K562 (cell line): ENCODE results near the gene CD84.

ENCODE experiments used
- CSDE1 ChIP-seq, 2 experiments: fragments of 450-650 bp; IDR thresholded peaks; 2 replicates each; pipeline ENCODE4 v1.6.1; 2016; ENCODE audit warnings: mild to moderate bottlenecking in 1 of 2
- STAT5B ChIP-seq: fragments of 250-450 bp; sonication (Bioruptor Pico); IDR thresholded peaks from 2 replicates; pipeline ENCODE4 v1.8.0; 2021; ENCODE audit warnings: mild to moderate bottlenecking, inconsistent platforms
- TF ChIP-seq, protein P1 (sequence below): fragments of 250-450 bp; sonication (Bioruptor Pico); IDR thresholded peaks from 2 replicates; pipeline ENCODE4 v1.5.0; 2021; ENCODE audit warnings: mild to moderate bottlenecking, borderline replicate concordance
- TF ChIP-seq, protein P2 (sequence below), 3 experiments: IDR thresholded peaks in 2 of 3; conservative IDR thresholded peaks in 1 of 3; 2 replicates each; pipeline ENCODE4 v1.5.1; 2011 to 2012; ENCODE audit warnings: low read length in 3 of 3, mild to moderate bottlenecking in 3 of 3, control low read depth in 2 of 3, improper control_type of control experiment in 1 of 3, inconsistent platforms in 1 of 3, low read depth in 1 of 3, mixed read lengths in 1 of 3, moderate library complexity in 1 of 3; ENCODE audit not compliant: insufficient read depth in 2 of 3

DNA sequence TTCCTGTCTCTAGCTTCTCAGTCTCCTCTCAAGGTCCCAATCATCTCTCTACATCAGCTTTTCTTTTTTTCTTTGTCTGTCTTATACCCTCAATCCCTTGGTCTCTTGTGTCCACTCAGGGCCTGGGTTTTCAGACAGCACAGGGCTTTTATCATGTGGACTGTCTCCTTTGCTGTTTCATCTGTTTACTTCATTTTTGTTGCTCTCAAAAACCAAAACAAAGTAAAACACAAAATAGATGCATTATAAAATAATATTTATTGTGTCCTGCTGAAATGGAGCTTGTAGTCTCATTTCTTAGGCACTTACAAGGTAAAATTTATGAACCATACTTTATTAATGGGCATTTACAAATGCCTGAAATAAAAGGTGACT lies 38.5 kb downstream of the CD84 start:
- TF ChIP-seq, protein P1, sequence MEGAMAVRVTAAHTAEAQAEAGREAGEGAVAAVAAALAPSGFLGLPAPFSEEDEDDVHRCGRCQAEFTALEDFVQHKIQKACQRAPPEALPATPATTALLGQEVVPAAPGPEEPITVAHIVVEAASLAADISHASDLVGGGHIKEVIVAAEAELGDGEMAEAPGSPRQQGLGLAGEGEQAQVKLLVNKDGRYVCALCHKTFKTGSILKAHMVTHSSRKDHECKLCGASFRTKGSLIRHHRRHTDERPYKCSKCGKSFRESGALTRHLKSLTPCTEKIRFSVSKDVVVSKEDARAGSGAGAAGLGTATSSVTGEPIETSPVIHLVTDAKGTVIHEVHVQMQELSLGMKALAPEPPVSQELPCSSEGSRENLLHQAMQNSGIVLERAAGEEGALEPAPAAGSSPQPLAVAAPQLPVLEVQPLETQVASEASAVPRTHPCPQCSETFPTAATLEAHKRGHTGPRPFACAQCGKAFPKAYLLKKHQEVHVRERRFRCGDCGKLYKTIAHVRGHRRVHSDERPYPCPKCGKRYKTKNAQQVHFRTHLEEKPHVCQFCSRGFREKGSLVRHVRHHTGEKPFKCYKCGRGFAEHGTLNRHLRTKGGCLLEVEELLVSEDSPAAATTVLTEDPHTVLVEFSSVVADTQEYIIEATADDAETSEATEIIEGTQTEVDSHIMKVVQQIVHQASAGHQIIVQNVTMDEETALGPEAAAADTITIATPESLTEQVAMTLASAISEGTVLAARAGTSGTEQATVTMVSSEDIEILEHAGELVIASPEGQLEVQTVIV: no peak
- no peak for TF ChIP-seq CSDE1 (IDR thresholded peaks at IDR 0.05)
- TF ChIP-seq, protein P2, sequence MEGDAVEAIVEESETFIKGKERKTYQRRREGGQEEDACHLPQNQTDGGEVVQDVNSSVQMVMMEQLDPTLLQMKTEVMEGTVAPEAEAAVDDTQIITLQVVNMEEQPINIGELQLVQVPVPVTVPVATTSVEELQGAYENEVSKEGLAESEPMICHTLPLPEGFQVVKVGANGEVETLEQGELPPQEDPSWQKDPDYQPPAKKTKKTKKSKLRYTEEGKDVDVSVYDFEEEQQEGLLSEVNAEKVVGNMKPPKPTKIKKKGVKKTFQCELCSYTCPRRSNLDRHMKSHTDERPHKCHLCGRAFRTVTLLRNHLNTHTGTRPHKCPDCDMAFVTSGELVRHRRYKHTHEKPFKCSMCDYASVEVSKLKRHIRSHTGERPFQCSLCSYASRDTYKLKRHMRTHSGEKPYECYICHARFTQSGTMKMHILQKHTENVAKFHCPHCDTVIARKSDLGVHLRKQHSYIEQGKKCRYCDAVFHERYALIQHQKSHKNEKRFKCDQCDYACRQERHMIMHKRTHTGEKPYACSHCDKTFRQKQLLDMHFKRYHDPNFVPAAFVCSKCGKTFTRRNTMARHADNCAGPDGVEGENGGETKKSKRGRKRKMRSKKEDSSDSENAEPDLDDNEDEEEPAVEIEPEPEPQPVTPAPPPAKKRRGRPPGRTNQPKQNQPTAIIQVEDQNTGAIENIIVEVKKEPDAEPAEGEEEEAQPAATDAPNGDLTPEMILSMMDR (IDR thresholded peaks at IDR 0.05 in 2 of 3, conservative IDR thresholded peaks at IDR 0.05 in 1 of 3; ENCODE audit: insufficient read depth in 2 of 3, low read depth in 1 of 3, low read length in 3 of 3): no peak
- TF ChIP-seq STAT5B (CRISPR knock-in tag): no peak
